ENCODE results near the gene ARRB2.

DNA sequence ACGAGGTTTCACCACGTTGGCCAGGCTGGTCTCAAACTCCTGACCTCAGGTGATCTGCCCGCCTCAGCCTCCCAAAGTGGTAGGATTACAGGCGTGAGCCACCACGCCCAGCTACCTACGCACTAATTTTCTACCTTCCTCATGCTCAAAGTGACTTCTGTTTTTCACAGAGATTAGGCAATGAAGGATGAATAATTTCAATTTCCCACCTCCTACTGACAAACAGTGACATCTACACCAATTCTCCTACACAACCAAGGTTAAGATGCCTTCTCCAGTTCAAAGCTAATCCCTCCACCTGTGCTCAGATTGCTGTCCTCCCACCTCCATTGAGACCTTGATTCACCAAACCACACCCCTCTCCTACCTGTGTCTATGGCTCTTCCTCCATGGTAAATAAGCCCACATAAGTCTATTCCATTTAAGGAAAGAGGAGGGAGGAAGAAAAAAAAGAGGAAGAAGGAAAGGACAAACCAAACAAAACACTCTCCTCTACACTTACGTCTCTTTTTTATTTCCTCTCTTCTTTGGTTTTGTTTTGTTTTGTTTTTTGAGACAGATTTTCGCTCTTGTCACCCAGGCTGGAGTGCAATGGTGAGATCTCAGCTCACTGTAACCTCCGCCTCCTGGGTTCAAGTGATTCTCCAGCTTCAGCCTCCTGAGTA, 15.3 kb downstream of the ARRB2 start:
- TF ChIP-seq, protein P1, sequence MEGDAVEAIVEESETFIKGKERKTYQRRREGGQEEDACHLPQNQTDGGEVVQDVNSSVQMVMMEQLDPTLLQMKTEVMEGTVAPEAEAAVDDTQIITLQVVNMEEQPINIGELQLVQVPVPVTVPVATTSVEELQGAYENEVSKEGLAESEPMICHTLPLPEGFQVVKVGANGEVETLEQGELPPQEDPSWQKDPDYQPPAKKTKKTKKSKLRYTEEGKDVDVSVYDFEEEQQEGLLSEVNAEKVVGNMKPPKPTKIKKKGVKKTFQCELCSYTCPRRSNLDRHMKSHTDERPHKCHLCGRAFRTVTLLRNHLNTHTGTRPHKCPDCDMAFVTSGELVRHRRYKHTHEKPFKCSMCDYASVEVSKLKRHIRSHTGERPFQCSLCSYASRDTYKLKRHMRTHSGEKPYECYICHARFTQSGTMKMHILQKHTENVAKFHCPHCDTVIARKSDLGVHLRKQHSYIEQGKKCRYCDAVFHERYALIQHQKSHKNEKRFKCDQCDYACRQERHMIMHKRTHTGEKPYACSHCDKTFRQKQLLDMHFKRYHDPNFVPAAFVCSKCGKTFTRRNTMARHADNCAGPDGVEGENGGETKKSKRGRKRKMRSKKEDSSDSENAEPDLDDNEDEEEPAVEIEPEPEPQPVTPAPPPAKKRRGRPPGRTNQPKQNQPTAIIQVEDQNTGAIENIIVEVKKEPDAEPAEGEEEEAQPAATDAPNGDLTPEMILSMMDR (IDR thresholded peaks at IDR 0.05; ENCODE audit: extremely low read depth in 1 of 2, insufficient read depth in 1 of 2, low read depth in 1 of 2, low read length in 2 of 2): no peak
- TF ChIP-seq POLR2AphosphoS5 (IDR thresholded peaks at IDR 0.05; ENCODE audit: insufficient read depth, low read depth, low read length) (no peak), POLR2A (IDR thresholded peaks at IDR 0.05; ENCODE audit: low read depth, low read length) (no peak), JUN (IDR thresholded peaks at IDR 0.05; ENCODE audit: borderline replicate concordance, insufficient read depth, insufficient read length, low read depth) (no peak), EZH2 (IDR thresholded peaks at IDR 0.05; ENCODE audit: borderline replicate concordance, low read depth, low read length, severe bottlenecking) (no peak), FOS (IDR thresholded peaks at IDR 0.05; ENCODE audit: borderline replicate concordance, insufficient read depth, low read length) (no peak)
- TF ChIP-seq, protein P2, sequence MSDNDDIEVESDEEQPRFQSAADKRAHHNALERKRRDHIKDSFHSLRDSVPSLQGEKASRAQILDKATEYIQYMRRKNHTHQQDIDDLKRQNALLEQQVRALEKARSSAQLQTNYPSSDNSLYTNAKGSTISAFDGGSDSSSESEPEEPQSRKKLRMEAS (IDR thresholded peaks at IDR 0.05; ENCODE audit: insufficient read depth, insufficient read length): no peak

All from endothelial cell of umbilical vein (primary cell).